Chondrocyte (in vitro differentiated cells): Measurements from ENCODE around the gene ACSBG1. TPM values are rescaled to one million over a fixed set of nuclear protein-coding genes. Genes with fewer than 3 reads are reported as not detected.

Experiments
- DNase-seq: peaks from one replicate; pipeline ENCODE4 v3.0.0; 2021; ENCODE audit warnings: mixed read lengths, low spot score
- H3K27ac Mint-ChIP-seq: one replicate; pipeline ENCODE4 v1.8.0; 2021; ENCODE audit warnings: mild to moderate bottlenecking, moderate library complexity, mixed read lengths; ENCODE audit not compliant: unreplicated experiment
- H3K27me3 Mint-ChIP-seq: 2 replicates; pipeline ENCODE4 v1.8.0; 2021; ENCODE audit warnings: low read depth, mixed read lengths
- H3K36me3 Mint-ChIP-seq: 2 replicates; pipeline ENCODE4 v1.8.0; 2021; ENCODE audit warnings: low read depth, mixed read lengths
- H3K4me1 Mint-ChIP-seq: 2 replicates; pipeline ENCODE4 v1.8.0; 2021; ENCODE audit warnings: low read depth, mild to moderate bottlenecking, mixed read lengths
- H3K4me3 Mint-ChIP-seq: one replicate; pipeline ENCODE4 v1.8.0; 2021; ENCODE audit warnings: mild to moderate bottlenecking, moderate library complexity, mixed read lengths; ENCODE audit not compliant: unreplicated experiment
- H3K9me3 Mint-ChIP-seq: 2 replicates; pipeline ENCODE4 v1.8.0; 2021; ENCODE audit warnings: low read depth, mixed read lengths
- total RNA-seq: library from RNA; stranded (reverse); gene quantifications from 3 replicates; pipeline ENCODE4 v1.2.1, GENCODE V29; 2021
- TF ChIP-seq, protein P1 (sequence below): fragments of 200-600 bp; sonication (generic); IDR thresholded peaks from 2 replicates; pipeline ENCODE4 v1.5.0; 2021; ENCODE audit warnings: antibody characterized with exemption, mild to moderate bottlenecking, moderate library complexity

Gene ACSBG1
- total RNA-seq, 1 donor from 2014 or later: not detected

DNA sequence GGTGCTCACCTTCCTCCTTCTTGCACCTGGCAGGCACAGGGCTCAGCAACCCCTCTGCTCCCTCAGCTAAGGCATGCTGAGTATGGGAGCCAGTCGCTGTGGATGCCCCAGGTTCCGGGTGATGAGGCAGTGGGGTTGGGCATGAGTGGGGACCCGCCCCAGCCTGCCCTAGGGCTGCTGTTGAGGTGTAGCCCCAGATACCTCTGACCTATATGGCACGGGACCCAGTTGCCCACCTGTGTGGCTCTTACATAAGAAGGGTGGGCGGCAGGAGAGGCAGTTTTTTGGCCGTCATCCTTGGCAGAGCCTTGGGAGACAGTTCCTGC, 21.0 kb downstream of the ACSBG1 start:
- Mint-ChIP-seq H3K27ac (no peak overlapping the region), H3K4me3 (no peak overlapping the region), H3K27me3 (no peaks in the 10 kb centered on the region), H3K9me3 (no peaks in the 10 kb centered on the region), H3K4me1 (peaks cover 38% of the 10 kb centered on the region), H3K36me3 (no peaks in the 10 kb centered on the region)
- TF ChIP-seq, protein P1, sequence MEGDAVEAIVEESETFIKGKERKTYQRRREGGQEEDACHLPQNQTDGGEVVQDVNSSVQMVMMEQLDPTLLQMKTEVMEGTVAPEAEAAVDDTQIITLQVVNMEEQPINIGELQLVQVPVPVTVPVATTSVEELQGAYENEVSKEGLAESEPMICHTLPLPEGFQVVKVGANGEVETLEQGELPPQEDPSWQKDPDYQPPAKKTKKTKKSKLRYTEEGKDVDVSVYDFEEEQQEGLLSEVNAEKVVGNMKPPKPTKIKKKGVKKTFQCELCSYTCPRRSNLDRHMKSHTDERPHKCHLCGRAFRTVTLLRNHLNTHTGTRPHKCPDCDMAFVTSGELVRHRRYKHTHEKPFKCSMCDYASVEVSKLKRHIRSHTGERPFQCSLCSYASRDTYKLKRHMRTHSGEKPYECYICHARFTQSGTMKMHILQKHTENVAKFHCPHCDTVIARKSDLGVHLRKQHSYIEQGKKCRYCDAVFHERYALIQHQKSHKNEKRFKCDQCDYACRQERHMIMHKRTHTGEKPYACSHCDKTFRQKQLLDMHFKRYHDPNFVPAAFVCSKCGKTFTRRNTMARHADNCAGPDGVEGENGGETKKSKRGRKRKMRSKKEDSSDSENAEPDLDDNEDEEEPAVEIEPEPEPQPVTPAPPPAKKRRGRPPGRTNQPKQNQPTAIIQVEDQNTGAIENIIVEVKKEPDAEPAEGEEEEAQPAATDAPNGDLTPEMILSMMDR: no peak
- no peak for DNase-seq

DNA sequence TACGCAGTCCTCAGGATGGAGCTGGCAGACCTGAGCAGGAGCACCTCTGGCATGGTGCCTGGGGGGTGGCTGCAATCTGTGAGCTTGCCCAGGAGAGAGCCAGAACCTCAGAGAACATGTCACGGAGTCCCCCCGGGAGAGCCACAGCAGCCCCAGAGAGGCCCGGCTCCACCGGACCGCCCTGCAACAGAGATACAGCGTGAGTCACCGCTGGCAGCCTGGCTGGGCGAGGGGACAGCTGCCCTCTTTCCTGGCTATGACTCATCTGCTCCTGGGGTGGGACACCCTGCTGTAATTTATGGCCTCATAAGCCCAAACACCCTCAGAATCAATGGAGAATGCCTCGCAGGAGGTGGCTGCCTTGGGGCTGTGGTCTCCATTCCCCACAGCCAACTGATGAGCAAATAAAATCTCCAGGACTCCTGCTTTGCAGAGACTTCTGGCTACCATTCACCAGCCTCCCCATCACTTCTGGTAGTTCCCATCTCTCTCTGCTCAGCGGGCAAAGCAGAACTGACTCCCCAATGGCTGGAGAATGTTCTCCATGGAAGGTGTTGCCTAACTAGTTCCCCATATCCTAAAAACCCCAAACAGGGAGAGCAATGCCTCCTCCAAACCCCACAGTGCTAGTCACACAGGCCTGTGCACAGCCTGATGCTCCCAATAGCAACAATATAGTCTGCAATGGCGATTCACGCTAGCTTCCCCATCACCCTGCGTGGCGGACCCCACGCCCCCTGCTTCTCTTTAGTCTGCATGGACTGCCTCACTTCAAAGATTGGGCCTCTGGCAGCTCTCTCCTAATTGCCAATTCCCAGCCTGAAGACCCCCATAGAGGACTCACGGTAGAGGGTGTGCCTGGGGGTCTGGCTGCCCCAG, 21.6 kb downstream of the ACSBG1 start:
- DNase-seq: no peak
- Mint-ChIP-seq H3K27ac (peak overlapping the region; percentile 79), H3K27me3 (no peaks in the 10 kb centered on the region), H3K4me3 (no peak overlapping the region), H3K9me3 (no peaks in the 10 kb centered on the region), H3K4me1 (peaks cover 38% of the 10 kb centered on the region), H3K36me3 (no peaks in the 10 kb centered on the region)
- TF ChIP-seq, protein P1: no peak

DNA sequence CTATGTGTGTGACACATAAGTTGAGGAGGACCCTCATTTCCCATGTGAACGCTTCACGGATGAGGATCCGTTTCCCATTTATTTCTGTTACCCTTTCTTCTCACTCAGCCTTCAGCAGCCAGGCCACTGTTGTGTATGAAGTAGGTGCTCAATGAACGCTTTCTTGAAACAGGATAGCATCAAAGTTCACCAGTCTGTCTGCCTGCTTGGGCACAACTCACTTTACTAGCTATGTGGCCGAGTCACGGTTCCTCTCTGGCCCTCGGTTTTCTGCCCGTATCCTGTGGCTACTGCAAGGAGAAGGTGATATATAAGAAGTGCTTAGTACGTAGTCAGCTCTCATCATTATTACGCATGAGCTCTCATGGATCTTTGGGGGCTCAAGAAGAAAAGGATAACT, 22.4 kb downstream of the ACSBG1 start:
- H3K4me1 Mint-ChIP-seq: peaks cover 38% of the 10 kb centered on the region
- TF ChIP-seq, protein P1: no peak
- no peaks in the 10 kb centered on the region for H3K9me3 Mint-ChIP-seq
- no peak for DNase-seq
- no peaks in the 10 kb centered on the region for H3K36me3 Mint-ChIP-seq
- H3K4me3 Mint-ChIP-seq: no peak overlapping the region
- H3K27ac Mint-ChIP-seq: peak overlapping the region; percentile 79
- no peaks in the 10 kb centered on the region for H3K27me3 Mint-ChIP-seq

DNA sequence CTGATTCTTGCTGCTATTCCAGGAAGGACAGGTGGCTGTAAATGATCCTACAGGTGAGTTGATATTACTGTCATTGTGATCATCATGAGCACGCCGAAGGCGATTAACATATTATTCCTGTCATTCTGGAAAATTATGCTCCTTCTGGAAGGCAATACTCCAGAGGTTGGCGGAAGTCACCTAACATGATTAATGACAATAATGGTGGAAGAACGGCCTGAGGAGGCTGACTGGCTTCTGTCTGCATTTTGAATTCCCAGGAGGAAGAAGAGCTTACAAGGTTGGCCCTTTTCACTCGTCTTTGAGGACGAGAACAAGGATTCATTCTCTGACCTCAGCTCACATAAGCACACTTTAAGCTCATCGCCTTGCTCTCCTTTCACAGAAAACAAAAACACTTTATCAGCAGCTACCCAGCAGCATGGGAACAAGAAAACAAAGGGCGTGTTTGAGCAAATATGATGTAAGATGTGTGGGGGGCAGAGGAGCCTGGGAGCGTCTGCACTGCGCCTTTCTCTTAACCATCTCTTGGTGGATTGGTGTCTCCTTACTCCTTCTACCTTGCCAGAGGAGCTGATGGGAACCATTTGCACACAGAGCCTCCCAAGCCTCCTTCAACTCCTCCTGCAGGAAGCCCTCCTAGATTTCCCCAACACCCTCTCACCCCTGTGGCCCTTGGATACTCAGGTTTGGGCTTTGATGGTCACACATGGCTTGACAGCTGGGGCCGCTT, 23.0 kb downstream of the ACSBG1 start:
- Mint-ChIP-seq H3K4me3 (no peak overlapping the region), H3K9me3 (no peaks in the 10 kb centered on the region), H3K27me3 (no peaks in the 10 kb centered on the region), H3K36me3 (no peaks in the 10 kb centered on the region), H3K4me1 (peaks cover 38% of the 10 kb centered on the region), H3K27ac (no peak overlapping the region)
- no peak for DNase-seq
- TF ChIP-seq, protein P1: no peak

DNA sequence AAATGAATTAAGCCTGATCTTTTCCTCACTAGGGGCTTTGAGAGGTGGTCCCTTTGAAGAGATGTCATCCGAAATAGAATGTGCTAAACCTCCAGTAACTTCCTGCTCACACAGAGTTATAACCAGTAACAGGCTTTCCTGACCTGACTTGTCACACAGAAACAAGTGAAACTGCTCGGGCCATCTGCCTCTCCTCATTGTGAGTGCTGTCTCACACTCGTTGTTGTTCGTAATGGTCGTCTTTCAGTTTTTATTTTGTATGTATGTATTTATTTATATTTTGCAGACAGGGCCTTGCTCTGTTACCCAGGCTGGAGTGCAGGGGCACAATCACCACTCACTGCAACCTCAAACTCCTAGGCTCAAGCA, 24.0 kb downstream of the ACSBG1 start:
- H3K4me1 Mint-ChIP-seq: peaks cover 36% of the 10 kb centered on the region
- H3K27ac Mint-ChIP-seq: no peak overlapping the region
- no peaks in the 10 kb centered on the region for H3K9me3 Mint-ChIP-seq
- no peak overlapping the region for H3K4me3 Mint-ChIP-seq
- no peaks in the 10 kb centered on the region for H3K27me3 Mint-ChIP-seq
- no peaks in the 10 kb centered on the region for H3K36me3 Mint-ChIP-seq
- TF ChIP-seq, protein P1: no peak
- DNase-seq: no peak
